PC-9 (cell line): Measurements from ENCODE around the gene CDHR2. TPM values are rescaled to one million over a fixed set of nuclear protein-coding genes. Genes with fewer than 3 reads are reported as not detected.

Source experiments
- BruUV-seq: library from RNA; stranded (reverse); fragments of 400-500 nt; replicated peaks from 2 replicates; lab custom pipeline; 2021; lab: Mats Ljungman, UMichigan
- CTCF ChIA-PET: fragments of 300-600 bp; sonication (Branson Sonifier 250); formaldehyde crosslinking; loops from one replicate; lab custom pipeline; 2022; ENCODE audit warnings: antibody characterized with exemption; lab: Charles Lee
- POLR2A ChIA-PET: fragments of 300-600 bp; sonication (Branson Sonifier 250); formaldehyde crosslinking; loops from one replicate; lab custom pipeline; 2022; ENCODE audit warnings: antibody characterized with exemption; ENCODE audit not compliant: unreplicated experiment; lab: Charles Lee
- DNase-seq, 2 experiments: peaks; one replicate each; pipeline versions ENCODE4 v3.0.0 to v3.0.0-alpha.2; 2015 to 2022; ENCODE audit warnings: mixed read lengths in 1 of 2
- H2AFZ ChIP-seq: fragments of 200-600 bp; sonication (generic); 2 replicates; pipeline ENCODE4 v1.8.1; 2017; ENCODE audit warnings: antibody characterized with exemption
- H3F3A ChIP-seq: fragments of 200-600 bp; sonication (generic); 2 replicates; pipeline ENCODE4 v1.8.1; 2017; ENCODE audit warnings: antibody characterized with exemption, mild to moderate bottlenecking, low read depth; ENCODE audit not compliant: insufficient read depth
- H3K27ac ChIP-seq: fragments of 200-600 bp; sonication (generic); 2 replicates; pipeline ENCODE4 v1.6.1; 2016; ENCODE audit warnings: mixed run types
- H3K27me3 ChIP-seq: fragments of 200-600 bp; sonication (generic); 2 replicates; pipeline ENCODE4 v1.6.1; 2016; ENCODE audit warnings: low read depth, mixed run types; ENCODE audit not compliant: insufficient read depth
- H3K36me3 ChIP-seq: fragments of 200-600 bp; sonication (generic); 2 replicates; pipeline ENCODE4 v1.6.1; 2016; ENCODE audit warnings: low read depth, mixed run types
- H3K4me1 ChIP-seq: fragments of 200-600 bp; sonication (generic); replicated peaks from 2 replicates; pipeline ENCODE4 v1.6.1; 2016; ENCODE audit warnings: mixed run types; ENCODE audit not compliant: insufficient read depth
- H3K4me2 ChIP-seq: fragments of 200-600 bp; sonication (generic); 2 replicates; pipeline ENCODE4 v1.6.1; 2017; ENCODE audit warnings: mixed run types
- H3K4me3 ChIP-seq: fragments of 200-600 bp; sonication (generic); 2 replicates; pipeline ENCODE4 v1.6.1; 2016; ENCODE audit warnings: mixed run types
- H3K79me2 ChIP-seq: fragments of 200-600 bp; sonication (generic); 2 replicates; pipeline ENCODE4 v1.6.1; 2017; ENCODE audit warnings: low read depth, mixed run types
- H3K9me2 ChIP-seq: fragments of 200-600 bp; sonication (generic); 2 replicates; pipeline ENCODE4 v1.8.1; 2017; ENCODE audit warnings: mild to moderate bottlenecking; ENCODE audit not compliant: insufficient read depth
- H3K9me3 ChIP-seq: fragments of 200-600 bp; sonication (generic); 2 replicates; pipeline ENCODE4 v1.8.1; 2016; ENCODE audit warnings: low read depth; ENCODE audit not compliant: insufficient read depth
- H4K20me1 ChIP-seq: fragments of 200-600 bp; sonication (generic); 2 replicates; pipeline ENCODE4 v1.8.1; 2017; ENCODE audit not compliant: insufficient read depth
- CTCF ChIP-seq: fragments of 200-600 bp; sonication (generic); conservative IDR thresholded peaks from 2 replicates; pipeline ENCODE4 v1.6.1; 2017; ENCODE audit warnings: mixed run types, antibody characterized with exemption, mild to moderate bottlenecking, moderate library complexity
- EZH2 ChIP-seq: fragments of 200-600 bp; sonication (generic); IDR thresholded peaks from 2 replicates; pipeline ENCODE4 v1.8.0; 2017; ENCODE audit warnings: antibody characterized with exemption, low read depth
- intact Hi-C: fragments of 100-400 bp; cut with micrococcal nuclease; formaldehyde crosslinking; loops from one replicate; pipeline ENCODE4 v1.10.0; 2022; ENCODE audit not compliant: unreplicated experiment
- total RNA-seq: library from RNA; stranded (reverse); gene quantifications from 2 replicates; pipeline ENCODE4 v1.2.3, GENCODE V29; 2021

CDHR2 gene
- total RNA-seq, 1 experiment from 2014 or later, result not detected

DNA sequence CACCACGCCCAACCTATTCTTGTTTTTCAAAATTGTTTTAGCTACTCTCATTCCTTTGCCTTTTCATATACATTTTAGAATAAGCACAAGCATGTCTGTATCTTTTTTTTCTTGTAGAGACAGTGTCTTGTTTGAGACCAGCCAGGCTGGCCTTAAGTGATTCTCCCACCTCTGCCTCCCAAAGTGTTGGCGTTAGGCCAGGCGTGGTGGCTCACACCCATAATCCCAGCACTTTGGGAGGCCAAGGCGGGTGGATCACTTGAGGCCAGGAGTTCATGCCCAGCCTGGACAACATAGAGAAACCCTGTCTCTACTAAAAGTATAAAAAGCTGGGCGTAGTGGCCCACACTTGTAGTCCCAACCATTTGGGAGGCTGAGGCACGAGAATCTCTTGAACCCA is 25.0 kb upstream of the CDHR2 start:
- intact Hi-C loops, result no loop called here
- Histone ChIP-seq H3F3A (peaks cover 12% of the 10 kb centered on the region; the same call in 1 of the 2 replicates), H3K79me2 (no peaks in the 10 kb centered on the region), H3K36me3 (no peaks in the 10 kb centered on the region), H3K9me2 (no peaks in the 10 kb centered on the region), H2AFZ (no peak overlapping the region), H3K27me3 (no peaks in the 10 kb centered on the region), H3K27ac (no peak overlapping the region), H3K4me1 (no peaks in the 10 kb centered on the region), H3K4me3 (no peak overlapping the region), H3K9me3 (no peaks in the 10 kb centered on the region), H3K4me2 (no peak overlapping the region), H4K20me1 (no peaks in the 10 kb centered on the region)
- no peak for TF ChIP-seq CTCF
- BruUV-seq, result no TSS peak
- CTCF ChIA-PET, result interaction anchor here (0.6 kb wide), 1 partner anchor 103 kb away, joined by 14 read pairs; no protein-coding TSS in a partner anchor
- no peak for DNase-seq
- POLR2A ChIA-PET, result no interaction called here

DNA sequence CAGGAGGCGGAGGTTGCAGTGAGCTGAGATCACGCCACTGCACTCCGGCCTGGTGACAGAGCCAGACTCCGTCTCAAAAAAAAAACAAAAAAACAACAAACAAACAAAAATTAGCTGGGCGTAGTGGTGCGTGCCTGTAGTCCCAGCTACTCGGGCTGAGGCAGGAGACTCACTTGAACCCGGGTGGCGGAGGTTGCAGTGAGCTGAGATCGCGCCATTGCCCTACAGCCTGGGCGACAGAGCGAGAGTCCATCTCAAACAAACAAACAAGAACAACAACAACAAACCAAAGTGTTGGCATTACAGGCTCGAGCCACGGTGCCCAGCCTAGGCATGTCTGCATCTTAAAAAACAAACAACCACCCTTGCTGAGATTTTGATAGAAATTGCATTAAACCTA is 24.2 kb upstream of the CDHR2 start:
- POLR2A ChIA-PET, result no interaction called here

GRCh38 chr5:176525677-176526076 is 23.5 kb upstream of the CDHR2 start:
- H3K36me3 ChIP-seq, result no peaks in the 10 kb centered on the region
- no peak overlapping the region for H2AFZ ChIP-seq
- H3K4me3 ChIP-seq, result no peak overlapping the region
- no peaks in the 10 kb centered on the region for H3K9me2 ChIP-seq
- H3K27me3 ChIP-seq, result no peaks in the 10 kb centered on the region
- ChIA-PET POLR2A (no interaction called here), CTCF (no interaction called here)
- no peak for DNase-seq
- no peak overlapping the region for H3K4me2 ChIP-seq
- TF ChIP-seq CTCF (no peak), EZH2 (no peak)
- no peaks in the 10 kb centered on the region; the same call in 1 of the 2 replicates for H4K20me1 ChIP-seq
- intact Hi-C loops, result no loop called here
- no peaks in the 10 kb centered on the region for H3K79me2 ChIP-seq
- H3K9me3 ChIP-seq, result no peaks in the 10 kb centered on the region
- BruUV-seq, result no TSS peak
- H3K4me1 ChIP-seq, result no peaks in the 10 kb centered on the region
- peaks cover 12% of the 10 kb centered on the region; the same call in 1 of the 2 replicates for H3F3A ChIP-seq
- H3K27ac ChIP-seq, result no peak overlapping the region

More for the DNA sequence above, 24.2 kb upstream of the CDHR2 start:
- no peak overlapping the region for H3K4me3 ChIP-seq
- no peaks in the 10 kb centered on the region for H3K36me3 ChIP-seq
- no peak for TF ChIP-seq EZH2
- no peak for TF ChIP-seq CTCF
- no peak for DNase-seq
- H3K27ac ChIP-seq, result no peak overlapping the region
- no peaks in the 10 kb centered on the region for H3K27me3 ChIP-seq
- no peaks in the 10 kb centered on the region for H3K4me1 ChIP-seq
- H3K9me2 ChIP-seq, result no peaks in the 10 kb centered on the region
- no peaks in the 10 kb centered on the region for H4K20me1 ChIP-seq
- H2AFZ ChIP-seq, result no peak overlapping the region
- H3F3A ChIP-seq, result peaks cover 12% of the 10 kb centered on the region; the same call in 1 of the 2 replicates
- intact Hi-C loops, result no loop called here
- H3K79me2 ChIP-seq, result no peaks in the 10 kb centered on the region
- BruUV-seq, result TSS peak; percentile 6
- no peaks in the 10 kb centered on the region for H3K9me3 ChIP-seq
- CTCF ChIA-PET, result no interaction called here
- H3K4me2 ChIP-seq, result no peak overlapping the region
